Bronchial epithelial cell (primary cell): ENCODE measurements around the gene PLCXD1. TPM values are rescaled to one million over a fixed set of nuclear protein-coding genes. Genes with fewer than 3 reads are reported as not detected.
"Not testable (repeated sequence)": the region's sequence is repeated elsewhere in the genome, so short reads cannot be mapped to it uniquely, and the experiment has no call there.

ENCODE experiments used
- DNase-seq: peaks from one replicate; pipeline ENCODE4 v3.0.0-alpha.2; 2010; ENCODE audit warnings: low read depth
- FAIRE-seq: peaks from 2 replicates; lab custom pipeline; 2011; peaks lifted over from hg19 to GRCh38; lab: Jason Lieb, UNC
- H3K27me3 ChIP-seq: 2 replicates; pipeline ENCODE4 v1.5.1; 2011; ENCODE audit warnings: low read length; ENCODE audit not compliant: control insufficient read depth, insufficient read depth
- H3K36me3 ChIP-seq: 2 replicates; pipeline ENCODE4 v1.5.1; 2011; ENCODE audit warnings: low read length; ENCODE audit not compliant: control insufficient read depth, insufficient read depth
- H3K4me3 ChIP-seq: 2 replicates; pipeline ENCODE4 v1.5.1; 2011; ENCODE audit warnings: mild to moderate bottlenecking, low read depth, low read length, control low read depth
- CTCF ChIP-seq: IDR thresholded peaks from 2 replicates; pipeline ENCODE4 v1.5.1; 2011; ENCODE audit warnings: mild to moderate bottlenecking, moderate library complexity, low read length, control low read depth, inconsistent platforms; ENCODE audit not compliant: insufficient read depth, severe bottlenecking
- total RNA-seq: library from RNA; depleted of rRNA; stranded (reverse); fragments of >200 nt; gene quantifications from 2 replicates; pipeline ENCODE4 v1.2.1, GENCODE V29; 2014

The PLCXD1 gene
- total RNA-seq, 1 donor from 2014 or later = 3.9 TPM

GRCh38 chrX:252957-253291, 28.3 kb upstream of the PLCXD1 start:
- no peak for TF ChIP-seq CTCF
- H3K4me3 ChIP-seq = no peak overlapping the region
- no peak for DNase-seq
- H3K36me3 ChIP-seq = no peaks in the 10 kb centered on the region
- no peaks in the 10 kb centered on the region for H3K27me3 ChIP-seq
- FAIRE-seq = no peak

GRCh38 chrX:253451-254297, 27.5 kb upstream of the PLCXD1 start:
- Histone ChIP-seq H3K36me3 (no peaks in the 10 kb centered on the region), H3K4me3 (no peak overlapping the region), H3K27me3 (no peaks in the 10 kb centered on the region)
- DNase-seq = no peak
- TF ChIP-seq CTCF = no peak
- FAIRE-seq = no peak

GRCh38 chrX:254630-255215, 26.5 kb upstream of the PLCXD1 start:
- TF ChIP-seq CTCF = no peak
- Histone ChIP-seq H3K27me3 (no peaks in the 10 kb centered on the region), H3K4me3 (no peak overlapping the region), H3K36me3 (no peaks in the 10 kb centered on the region)
- FAIRE-seq (no peak), DNase-seq (no peak)

- DNase-seq (no peak), FAIRE-seq (no peak)
- H3K4me3 ChIP-seq = no peak overlapping the region
- no peaks in the 10 kb centered on the region for H3K27me3 ChIP-seq
- no peak for TF ChIP-seq CTCF
- no peaks in the 10 kb centered on the region for H3K36me3 ChIP-seq
Measured at GRCh38 chrX:255923-256331, 25.3 kb upstream of the PLCXD1 start.

GRCh38 chrX:257054-257453, 24.1 kb upstream of the PLCXD1 start:
- not testable (repeated sequence) for H3K27me3 ChIP-seq, DNase-seq, H3K4me3 ChIP-seq, H3K36me3 ChIP-seq, FAIRE-seq

- TF ChIP-seq CTCF = no peak
- FAIRE-seq = no peak
- Histone ChIP-seq H3K36me3 (no peaks in the 10 kb centered on the region), H3K4me3 (no peak overlapping the region), H3K27me3 (no peaks in the 10 kb centered on the region)
- no peak for DNase-seq
Measured at GRCh38 chrX:257681-258289, 23.4 kb upstream of the PLCXD1 start.
